Adrenal gland (tissue), 5 donors: ENCODE results near the gene TLK1.

Experiments
- CTCF ChIP-seq, 6 experiments: fragments of 450-650 bp in 4 of 6; fragments of 200-600 bp in 2 of 6; sonication (generic) in 1 of 6; IDR thresholded peaks; 1 replicate in 5 of 6; 2 replicates in 1 of 6; pipeline versions ENCODE4 v1.5.1 to v1.8.0; 2016 to 2021; ENCODE audit warnings: antibody characterized with exemption in 6 of 6, mild to moderate bottlenecking in 2 of 6, moderate library complexity in 1 of 6
- POLR2A ChIP-seq, 2 donors: fragments of 450-650 bp; IDR thresholded peaks; one replicate each; pipeline ENCODE4 v1.6.1; 2017; ENCODE audit warnings: antibody characterized with exemption in 2 of 2, mild to moderate bottlenecking in 2 of 2, moderate library complexity in 1 of 2
- donor health status: DM: no; HTN: no; CAD: no.

GRCh38 chr2:171210216-171210863, 49.6 kb upstream of the TLK1 start:
- no peak for TF ChIP-seq CTCF (IDR thresholded peaks at IDR 0.05)
- no peak for TF ChIP-seq POLR2A (IDR thresholded peaks at IDR 0.05)
